Ascending aorta (tissue), 2 donors: ENCODE results near the gene MYO3B. TPM values are rescaled to one million over a fixed set of nuclear protein-coding genes. Genes with fewer than 3 reads are reported as not detected.

Experiments used
- DNase-seq, 2 donors: peaks; one replicate each; pipeline ENCODE4 v3.0.0-alpha.2; 2019; ENCODE audit warnings: low spot score in 2 of 2
- H3K27ac ChIP-seq, 2 donors: fragments of 200-600 bp; sonication (generic); one replicate each; pipeline ENCODE4 v1.5.1; 2016 to 2017; ENCODE audit warnings: mild to moderate bottlenecking in 1 of 2
- H3K27me3 ChIP-seq: fragments of 200-600 bp; sonication (generic); one replicate; pipeline ENCODE4 v1.5.1; 2017
- H3K36me3 ChIP-seq, 2 donors: fragments of 200-600 bp; sonication (generic); one replicate each; pipeline ENCODE4 v1.5.1; 2016
- H3K4me1 ChIP-seq, 2 donors: fragments of 200-600 bp; sonication (generic); one replicate each; pipeline ENCODE4 v1.5.1; 2016 to 2017; ENCODE audit warnings: mild to moderate bottlenecking in 1 of 2
- H3K4me3 ChIP-seq, 2 donors: fragments of 200-600 bp; sonication (generic); one replicate each; pipeline ENCODE4 v1.5.1; 2016 to 2017; ENCODE audit warnings: mild to moderate bottlenecking in 1 of 2
- H3K9me3 ChIP-seq, 2 donors: fragments of 200-600 bp; sonication (generic); one replicate each; pipeline ENCODE4 v1.5.1; 2016
- CTCF ChIP-seq, 3 experiments: fragments of 200-600 bp in 2 of 3; fragments of 450-650 bp in 1 of 3; sonication (generic) in 2 of 3; IDR thresholded peaks; one replicate each; pipeline ENCODE4 v1.5.1; 2016 to 2019; ENCODE audit warnings: antibody characterized with exemption in 3 of 3, mild to moderate bottlenecking in 1 of 3, moderate library complexity in 1 of 3
- intact Hi-C: fragments of 100-400 bp; cut with DNase I; formaldehyde crosslinking; loops from one replicate; pipeline ENCODE4 v1.15.1; 2023
- total RNA-seq: library from RNA; depleted of rRNA; stranded (reverse); fragments of >200 nt; gene quantifications from one replicate; pipeline ENCODE4 v1.1.0, GENCODE V29; 2016

Gene MYO3B
- total RNA-seq, 1 donor from 2014 or later, result not detected

- H3K27ac ChIP-seq, result no peak overlapping the region
- H3K9me3 ChIP-seq, result no peaks in the 10 kb centered on the region
- intact Hi-C loops, result no loop called here
- no peaks in the 10 kb centered on the region for H3K27me3 ChIP-seq
- no peak for TF ChIP-seq CTCF (IDR thresholded peaks at IDR 0.05)
- DNase-seq, result no peak
- H3K4me1 ChIP-seq, result no peaks in the 10 kb centered on the region
- no peak overlapping the region for H3K4me3 ChIP-seq
- no peaks in the 10 kb centered on the region for H3K36me3 ChIP-seq
Observed at GRCh38 chr2:170675701-170676100, 497.8 kb downstream of the MYO3B start.

GRCh38 chr2:170679607-170680079 is 501.7 kb downstream of the MYO3B start:
- Histone ChIP-seq H3K9me3 (no peaks in the 10 kb centered on the region), H3K36me3 (no peaks in the 10 kb centered on the region), H3K27me3 (no peaks in the 10 kb centered on the region), H3K4me3 (no peak overlapping the region), H3K27ac (no peak overlapping the region), H3K4me1 (no peaks in the 10 kb centered on the region)
- no peak for DNase-seq
- no peak for TF ChIP-seq CTCF (IDR thresholded peaks at IDR 0.05)
- intact Hi-C loops, result no loop called here

GRCh38 chr2:170680172-170680941 is 502.4 kb downstream of the MYO3B start:
- Histone ChIP-seq H3K4me3 (no peak overlapping the region), H3K9me3 (no peaks in the 10 kb centered on the region), H3K27ac (no peak overlapping the region), H3K27me3 (no peaks in the 10 kb centered on the region), H3K36me3 (no peaks in the 10 kb centered on the region), H3K4me1 (no peaks in the 10 kb centered on the region)
- DNase-seq, result no peak
- no peak for TF ChIP-seq CTCF (IDR thresholded peaks at IDR 0.05)
- intact Hi-C loops, result no loop called here

- Histone ChIP-seq H3K27me3 (no peaks in the 10 kb centered on the region), H3K4me3 (no peak overlapping the region), H3K27ac (no peak overlapping the region), H3K4me1 (no peaks in the 10 kb centered on the region), H3K36me3 (no peaks in the 10 kb centered on the region), H3K9me3 (no peaks in the 10 kb centered on the region)
- TF ChIP-seq CTCF (IDR thresholded peaks at IDR 0.05), result no peak
- DNase-seq, result no peak
- intact Hi-C loops, result no loop called here
Observed at GRCh38 chr2:170681311-170681710, 503.4 kb downstream of the MYO3B start.

GRCh38 chr2:170685591-170685990 is 507.6 kb downstream of the MYO3B start:
- TF ChIP-seq CTCF (IDR thresholded peaks at IDR 0.05), result no peak
- intact Hi-C loops, result no loop called here
- H3K27me3 ChIP-seq, result no peaks in the 10 kb centered on the region
- no peak for DNase-seq
- no peaks in the 10 kb centered on the region for H3K4me1 ChIP-seq
- H3K36me3 ChIP-seq, result no peaks in the 10 kb centered on the region
- H3K27ac ChIP-seq, result no peak overlapping the region
- no peaks in the 10 kb centered on the region for H3K9me3 ChIP-seq
- no peak overlapping the region for H3K4me3 ChIP-seq
